GM18873 (cell line): ENCODE measurements around the gene DESI2.
"Not testable (repeated sequence)": the region's sequence is repeated elsewhere in the genome, so short reads cannot be mapped to it uniquely, and the experiment has no call there.

Source experiments
- ATAC-seq: cut with Tn5 transposase; IDR thresholded peaks from one replicate; pipeline ENCODE4 v1.9.1; 2021; ENCODE audit warnings: mild to moderate bottlenecking, moderate library complexity, moderate number of reproducible peaks; ENCODE audit not compliant: unreplicated experiment, low FRiP score

Gene DESI2

GRCh38 chr1:244702620-244703019 lies 49.7 kb downstream of the DESI2 start:
- no peak for ATAC-seq

- no peak for ATAC-seq
Measured at GRCh38 chr1:244704107-244704506, 51.2 kb downstream of the DESI2 start.

GRCh38 chr1:244705261-244706234 lies 52.6 kb downstream of the DESI2 start:
- ATAC-seq: no peak

GRCh38 chr1:244709076-244709475 lies 56.1 kb downstream of the DESI2 start:
- no peak for ATAC-seq

- no peak for ATAC-seq
Measured at GRCh38 chr1:244709476-244710368, 56.8 kb downstream of the DESI2 start.

GRCh38 chr1:244710474-244711062 lies 57.6 kb downstream of the DESI2 start:
- ATAC-seq: no peak

GRCh38 chr1:244712669-244713068 lies 59.7 kb downstream of the DESI2 start:
- no peak for ATAC-seq

- no peak for ATAC-seq
Measured at GRCh38 chr1:244713332-244713731, 60.4 kb downstream of the DESI2 start.

- ATAC-seq: no peak
Measured at GRCh38 chr1:244727871-244728474, 75.0 kb downstream of the DESI2 start.

- no peak for ATAC-seq
Measured at GRCh38 chr1:244730153-244730933, 77.4 kb downstream of the DESI2 start.

GRCh38 chr1:244730934-244731434 lies 78.1 kb downstream of the DESI2 start:
- ATAC-seq: no peak

GRCh38 chr1:244731651-244732050 lies 78.7 kb downstream of the DESI2 start:
- ATAC-seq: no peak

GRCh38 chr1:244732851-244733450 lies 80.0 kb downstream of the DESI2 start:
- no peak for ATAC-seq

GRCh38 chr1:244735404-244735803 lies 82.5 kb downstream of the DESI2 start:
- no peak for ATAC-seq

- no peak for ATAC-seq
Measured at GRCh38 chr1:244735876-244736561, 83.1 kb downstream of the DESI2 start.

GRCh38 chr1:244739140-244739539 lies 86.2 kb downstream of the DESI2 start:
- ATAC-seq: not testable (repeated sequence)

GRCh38 chr1:244740027-244740617 lies 87.2 kb downstream of the DESI2 start:
- ATAC-seq: not testable (repeated sequence)

- ATAC-seq: no peak
Measured at GRCh38 chr1:244741692-244742091, 88.8 kb downstream of the DESI2 start.
